Heart left ventricle (tissue), 16 donors: ENCODE data around the gene IRF8. TPM values are rescaled to one million over a fixed set of nuclear protein-coding genes. Genes with fewer than 3 reads are reported as not detected.
A peak's percentile ranks its signal among the peaks of the same experiment; 100 is the strongest.

Source experiments
- ATAC-seq, 4 donors: fragments of 200-7000 bp; cut with Tn5 transposase; one replicate each; pipeline ENCODE4 v1.9.1; 2020 to 2022; ENCODE audit warnings: moderate library complexity in 4 of 4, mild to moderate bottlenecking in 3 of 4, moderate number of reproducible peaks in 1 of 4
- DNase-seq, 5 donors: peaks; one replicate each; pipeline ENCODE4 v3.0.0-alpha.2; 2020
- H3K27ac ChIP-seq, 12 donors: fragments of 200-600 bp; sonication (generic) in 4 of 12; one replicate each; pipeline versions ENCODE4 v1.5.0 to v1.8.0; 2016 to 2022; ENCODE audit warnings: mild to moderate bottlenecking in 2 of 12
- H3K27me3 ChIP-seq, 9 donors: fragments of 200-600 bp; sonication (generic) in 2 of 9; one replicate each; pipeline versions ENCODE4 v1.5.1 to v1.8.0; 2016 to 2022; ENCODE audit warnings: mild to moderate bottlenecking in 3 of 9
- H3K36me3 ChIP-seq, 9 donors: fragments of 200-600 bp; sonication (generic) in 2 of 9; one replicate each; pipeline versions ENCODE4 v1.5.0 to v1.8.0; 2018 to 2022; ENCODE audit warnings: mild to moderate bottlenecking in 2 of 9
- H3K4me1 ChIP-seq, 12 donors: fragments of 200-600 bp; sonication (generic) in 4 of 12; one replicate each; pipeline versions ENCODE4 v1.5.0 to v1.8.0; 2016 to 2022; ENCODE audit warnings: mild to moderate bottlenecking in 3 of 12
- H3K4me3 ChIP-seq, 12 donors: fragments of 200-600 bp; sonication (generic) in 4 of 12; one replicate each; pipeline versions ENCODE4 v1.5.0 to v1.8.0; 2017 to 2022; ENCODE audit warnings: mild to moderate bottlenecking in 9 of 12, moderate library complexity in 4 of 12
- H3K9me3 ChIP-seq, 12 donors: fragments of 200-600 bp; sonication (generic) in 4 of 12; one replicate each; pipeline versions ENCODE4 v1.5.0 to v1.8.0; 2016 to 2022; ENCODE audit warnings: mild to moderate bottlenecking in 1 of 12
- CTCF ChIP-seq, 12 donors: fragments of 200-600 bp; sonication (generic) in 4 of 12; IDR thresholded peaks; one replicate each; pipeline versions ENCODE4 v1.5.0 to v1.8.0; 2018 to 2022; ENCODE audit warnings: antibody characterized with exemption in 12 of 12, mild to moderate bottlenecking in 5 of 12
- POLR2A ChIP-seq, 2 donors: fragments of 450-650 bp; IDR thresholded peaks; one replicate each; pipeline ENCODE4 v1.6.1; 2017; ENCODE audit warnings: antibody characterized with exemption in 2 of 2, mild to moderate bottlenecking in 2 of 2, moderate library complexity in 2 of 2
- WGBS, 4 donors: extraction: QIAGEN DNeasy Blood & Tissue Kit in 2 of 4; methylation state at CpG; one replicate each; pipeline versions ENCODE4 v1.1.5 to v1.1.7; 2013 to 2018; 5-methylcytosine and 5-hydroxymethylcytosine counted together
- intact Hi-C, 10 donors: fragments of 100-400 bp; cut with DNase I; formaldehyde crosslinking; loops; one replicate each; pipeline versions ENCODE4 v1.11.1 to v1.14.2; 2022
- polyA plus RNA-seq, 2 donors: library from polyadenylated mRNA; stranded (reverse); fragments of 200-250 nt; gene quantifications; one replicate each; pipeline ENCODE4 v1.2.3, GENCODE V29; 2013
- total RNA-seq, 9 donors: library from RNA; depleted of rRNA in 2 of 9; stranded (reverse); fragments of >200 nt in 2 of 9; fragmentation: NEBNext Ultra II Directional in 3 of 9; extraction: Animal tissue kit (Norgen Biotek cat#: 25700) in 3 of 9; gene quantifications; one replicate each; pipeline versions ENCODE4 v1.1.0 to v1.2.4, GENCODE V29; 2016 to 2023
- donor health status: ischemic (EF 13 %, LVEDD 7.1; RV severe dilation, severe dysfunction).
- donor health status: healthy with polysubstance abuse.
- donor health status: DM: no; HTN: yes; CAD: no.
- donor health status: DM: no; HTN: no; CAD: no.
- donor health status: ischemic (EF 25% LVEDD 6.9; RV normal size, moderate dysfunction).
- donor health status: ischemic (EF 25% LVEDD 5.7; RV mildly dilated, moderate dysfunction).
- donor health status: healthy.
- donor health status: DM: yes; HTN: yes; CAD: no.
- donor health status: ischemic (EF 35%, LVEDD 5.7; RV mildly dilated, moderate dysfunction).
- donor health status: nonischemic (EF 11% LVEDD 7.7; RV severe dilation, severe dysfunction).
- donor health status: DM: yes; HTN: yes; CAD: no.
- donor health status: PGD.
- donor health status: ischemic (EF 29% LVEDD 5.4; RV normal size, mild dysfunction).
- donor health status: nonischemic (EF 23%, LVEDD 6.1; RV moderate dilation, normal function).

Gene IRF8
- total and polyA plus RNA-seq, 11 donors, result 1.0 to 31.8 (median 3.1) TPM

GRCh38 chr16:85927959-85928358, 29.0 kb downstream of the IRF8 start:
- Histone ChIP-seq H3K4me3 (no peak overlapping the region), H3K27me3 (peaks cover 0 to 48% (median 0%) of the 10 kb centered on the region in 9 donors), H3K9me3 (no peaks in the 10 kb centered on the region), H3K36me3 (no peaks in the 10 kb centered on the region), H3K4me1 (peaks cover 0 to 6% (median 0%) of the 10 kb centered on the region in 12 donors), H3K27ac (no peak overlapping the region)
- ATAC-seq (no peak), DNase-seq (no peak)
- TF ChIP-seq CTCF (IDR thresholded peaks at IDR 0.05) (no peak), POLR2A (IDR thresholded peaks at IDR 0.05) (no peak)
- WGBS, 4 donors, result 40 to 57% (median 56%) methylated on average over 7 of the region's 7 CpGs
- intact Hi-C loops, result no loop called here

GRCh38 chr16:85928401-85928820, 29.4 kb downstream of the IRF8 start:
- no peak overlapping the region for H3K27ac ChIP-seq
- DNase-seq (peak in 3 of 5 donors; percentile 35 to 60 (median 36)), ATAC-seq (peak; percentile 33 to 61 (median 40))
- H3K27me3 ChIP-seq, result peaks cover 0 to 45% (median 0%) of the 10 kb centered on the region in 9 donors
- TF ChIP-seq POLR2A (IDR thresholded peaks at IDR 0.05), result no peak
- TF ChIP-seq CTCF (IDR thresholded peaks at IDR 0.05), result no peak
- H3K36me3 ChIP-seq, result no peaks in the 10 kb centered on the region
- 42 to 50% (median 47%) methylated on average over 10 of the region's 10 CpGs for WGBS, 4 donors
- peaks cover 0 to 6% (median 0%) of the 10 kb centered on the region in 12 donors for H3K4me1 ChIP-seq
- no peaks in the 10 kb centered on the region for H3K9me3 ChIP-seq
- H3K4me3 ChIP-seq, result no peak overlapping the region
- intact Hi-C loops, result no loop called here

GRCh38 chr16:85929259-85929721, 30.3 kb downstream of the IRF8 start:
- Histone ChIP-seq H3K4me1 (peaks cover 0 to 6% (median 0%) of the 10 kb centered on the region in 12 donors), H3K4me3 (no peak overlapping the region), H3K9me3 (no peaks in the 10 kb centered on the region), H3K36me3 (no peaks in the 10 kb centered on the region), H3K27ac (no peak overlapping the region), H3K27me3 (peaks cover 0 to 38% (median 0%) of the 10 kb centered on the region in 9 donors)
- intact Hi-C loops, result no loop called here
- no peak for TF ChIP-seq POLR2A (IDR thresholded peaks at IDR 0.05)
- TF ChIP-seq CTCF (IDR thresholded peaks at IDR 0.05), result no peak
- peak in 2 of 5 donors; percentile 13 to 41 for DNase-seq
- ATAC-seq, result no peak
- WGBS, 4 donors, result 90 to 92% (median 91%) methylated on average over 16 of the region's 16 CpGs

GRCh38 chr16:85930301-85930700, 31.3 kb downstream of the IRF8 start:
- peaks cover 0 to 38% (median 0%) of the 10 kb centered on the region in 9 donors for H3K27me3 ChIP-seq
- H3K36me3 ChIP-seq, result no peaks in the 10 kb centered on the region
- no peak overlapping the region for H3K27ac ChIP-seq
- H3K4me1 ChIP-seq, result peaks cover 0 to 8% (median 0%) of the 10 kb centered on the region in 12 donors
- intact Hi-C loops, result no loop called here
- no peak overlapping the region for H3K4me3 ChIP-seq
- DNase-seq (peak in 1 of 5 donors; percentile 30), ATAC-seq (no peak)
- WGBS, 4 donors, result 85 to 90% (median 88%) methylated on average over 15 of the region's 15 CpGs
- no peak for TF ChIP-seq POLR2A (IDR thresholded peaks at IDR 0.05)
- no peak for TF ChIP-seq CTCF (IDR thresholded peaks at IDR 0.05)
- no peaks in the 10 kb centered on the region for H3K9me3 ChIP-seq
